DOHH2 (cell line): Measurements from ENCODE around the gene CYB561.

Source experiments
- H3F3A ChIP-seq: fragments of 200-600 bp; sonication (generic), shearing (Covaris generic); 2 replicates; pipeline ENCODE4 v1.6.0; 2016; ENCODE audit warnings: antibody characterized with exemption, mild to moderate bottlenecking; ENCODE audit not compliant: control insufficient read depth, insufficient read depth
- H3K27ac ChIP-seq: fragments of 200-600 bp; sonication (generic); 2 replicates; pipeline ENCODE4 v1.5.1; 2014; ENCODE audit warnings: low read depth, mild to moderate bottlenecking, low read length, moderate library complexity
- H3K27me3 ChIP-seq: fragments of 200-600 bp; sonication (generic); 2 replicates; pipeline ENCODE4 v1.6.1; 2014; ENCODE audit warnings: mild to moderate bottlenecking, low read length, mixed read lengths; ENCODE audit not compliant: control insufficient read depth
- H3K36me3 ChIP-seq: fragments of 200-600 bp; sonication (generic); 2 replicates; pipeline ENCODE4 v1.6.1; 2014; ENCODE audit warnings: mild to moderate bottlenecking, low read length, moderate library complexity, mixed read lengths; ENCODE audit not compliant: control insufficient read depth
- H3K4me1 ChIP-seq: fragments of 200-600 bp; sonication (generic); 2 replicates; pipeline ENCODE4 v1.6.1; 2014; ENCODE audit warnings: mild to moderate bottlenecking, low read length, mixed read lengths; ENCODE audit not compliant: control insufficient read depth
- H3K4me2 ChIP-seq: fragments of 200-600 bp; sonication (generic); 2 replicates; pipeline ENCODE4 v1.6.0; 2014; ENCODE audit warnings: mild to moderate bottlenecking, low read length, moderate library complexity
- H3K4me3 ChIP-seq: fragments of 200-600 bp; sonication (generic); 2 replicates; pipeline ENCODE4 v1.5.1; 2014; ENCODE audit warnings: mild to moderate bottlenecking, low read length, mixed read lengths
- H3K79me2 ChIP-seq: fragments of 200-600 bp; sonication (generic); 2 replicates; pipeline ENCODE4 v1.6.1; 2014; ENCODE audit warnings: mild to moderate bottlenecking, low read length, mixed read lengths; ENCODE audit not compliant: control insufficient read depth
- H3K9me2 ChIP-seq: fragments of 200-600 bp; sonication (generic); replicated peaks from 2 replicates; pipeline ENCODE4 v1.6.1; 2014; ENCODE audit warnings: mild to moderate bottlenecking, low read length, mixed read lengths; ENCODE audit not compliant: control insufficient read depth
- H3K9me3 ChIP-seq: fragments of 200-600 bp; sonication (generic); 2 replicates; pipeline ENCODE4 v1.6.1; 2014; ENCODE audit warnings: antibody characterized with exemption, low read length, mixed read lengths; ENCODE audit not compliant: control insufficient read depth, insufficient read depth
- H4K20me1 ChIP-seq: fragments of 200-600 bp; sonication (generic); 2 replicates; pipeline ENCODE4 v1.6.0; 2014; ENCODE audit warnings: low read depth, mild to moderate bottlenecking, antibody characterized with exemption, low read length, moderate library complexity; ENCODE audit not compliant: control insufficient read depth, insufficient read depth
- EZH2phosphoT487 ChIP-seq: fragments of 200-600 bp; sonication (generic); IDR thresholded peaks from 2 replicates; pipeline ENCODE4 v1.6.1; 2017; ENCODE audit warnings: borderline replicate concordance, mild to moderate bottlenecking, antibody characterized with exemption, low read length, moderate library complexity, mixed read lengths
- TF ChIP-seq, protein P1 (sequence below): fragments of 200-600 bp; sonication (generic); IDR thresholded peaks from one replicate; pipeline ENCODE4 v1.5.1; 2014; ENCODE audit warnings: antibody characterized with exemption, mild to moderate bottlenecking, low read depth, low read length; ENCODE audit not compliant: poor library complexity, severe bottlenecking

Gene CYB561

GRCh38 chr17:63405020-63405419 lies 41.1 kb downstream of the CYB561 start:
- TF ChIP-seq, protein P1, sequence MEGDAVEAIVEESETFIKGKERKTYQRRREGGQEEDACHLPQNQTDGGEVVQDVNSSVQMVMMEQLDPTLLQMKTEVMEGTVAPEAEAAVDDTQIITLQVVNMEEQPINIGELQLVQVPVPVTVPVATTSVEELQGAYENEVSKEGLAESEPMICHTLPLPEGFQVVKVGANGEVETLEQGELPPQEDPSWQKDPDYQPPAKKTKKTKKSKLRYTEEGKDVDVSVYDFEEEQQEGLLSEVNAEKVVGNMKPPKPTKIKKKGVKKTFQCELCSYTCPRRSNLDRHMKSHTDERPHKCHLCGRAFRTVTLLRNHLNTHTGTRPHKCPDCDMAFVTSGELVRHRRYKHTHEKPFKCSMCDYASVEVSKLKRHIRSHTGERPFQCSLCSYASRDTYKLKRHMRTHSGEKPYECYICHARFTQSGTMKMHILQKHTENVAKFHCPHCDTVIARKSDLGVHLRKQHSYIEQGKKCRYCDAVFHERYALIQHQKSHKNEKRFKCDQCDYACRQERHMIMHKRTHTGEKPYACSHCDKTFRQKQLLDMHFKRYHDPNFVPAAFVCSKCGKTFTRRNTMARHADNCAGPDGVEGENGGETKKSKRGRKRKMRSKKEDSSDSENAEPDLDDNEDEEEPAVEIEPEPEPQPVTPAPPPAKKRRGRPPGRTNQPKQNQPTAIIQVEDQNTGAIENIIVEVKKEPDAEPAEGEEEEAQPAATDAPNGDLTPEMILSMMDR, result no peak
- no peak for TF ChIP-seq EZH2phosphoT487
- H3K9me2 ChIP-seq, result no peaks in the 10 kb centered on the region
- no peaks in the 10 kb centered on the region for H4K20me1 ChIP-seq
- H3K4me3 ChIP-seq, result no peak overlapping the region
- 0 out of 2 replicates have a peak, but pooled peaks cover 3% of the 10 kb centered on the region for H3F3A ChIP-seq
- H3K36me3 ChIP-seq, result no peaks in the 10 kb centered on the region
- peaks cover 5% of the 10 kb centered on the region for H3K4me1 ChIP-seq
- peaks cover 21% of the 10 kb centered on the region for H3K27me3 ChIP-seq
- H3K79me2 ChIP-seq, result no peaks in the 10 kb centered on the region
- no peak overlapping the region for H3K4me2 ChIP-seq
- no peaks in the 10 kb centered on the region for H3K9me3 ChIP-seq
- no peak overlapping the region for H3K27ac ChIP-seq

- H3K4me3 ChIP-seq, result no peak overlapping the region
- no peaks in the 10 kb centered on the region for H3K79me2 ChIP-seq
- H4K20me1 ChIP-seq, result no peaks in the 10 kb centered on the region
- no peaks in the 10 kb centered on the region for H3K9me3 ChIP-seq
- H3K4me1 ChIP-seq, result peaks cover 16% of the 10 kb centered on the region
- 0 out of 2 replicates have a peak, but pooled peaks cover 3% of the 10 kb centered on the region for H3F3A ChIP-seq
- peaks cover 19% of the 10 kb centered on the region; the same call in 1 of the 2 replicates for H3K27me3 ChIP-seq
- no peak overlapping the region for H3K4me2 ChIP-seq
- no peaks in the 10 kb centered on the region for H3K36me3 ChIP-seq
- H3K27ac ChIP-seq, result no peak overlapping the region
- no peaks in the 10 kb centered on the region for H3K9me2 ChIP-seq
- TF ChIP-seq, protein P1, result no peak
- no peak for TF ChIP-seq EZH2phosphoT487
Measured at GRCh38 chr17:63402431-63403212, 43.5 kb downstream of the CYB561 start.

- Histone ChIP-seq H3K4me3 (no peak overlapping the region), H3F3A (no peaks in the 10 kb centered on the region)
Measured at GRCh38 chr17:63399856-63400255, 46.2 kb downstream of the CYB561 start.

More at GRCh38 chr17:63399856-63400255, 46.2 kb downstream of the CYB561 start:
- peaks cover 19% of the 10 kb centered on the region; the same call in 1 of the 2 replicates for H3K27me3 ChIP-seq
- no peaks in the 10 kb centered on the region for H3K9me3 ChIP-seq
- TF ChIP-seq, protein P1, result no peak
- TF ChIP-seq EZH2phosphoT487, result no peak
- H3K79me2 ChIP-seq, result no peaks in the 10 kb centered on the region
- H3K9me2 ChIP-seq, result no peaks in the 10 kb centered on the region
- no peak overlapping the region for H3K4me2 ChIP-seq
- H3K36me3 ChIP-seq, result no peaks in the 10 kb centered on the region
- no peak overlapping the region for H3K27ac ChIP-seq
- H4K20me1 ChIP-seq, result no peaks in the 10 kb centered on the region
- peaks cover 11% of the 10 kb centered on the region for H3K4me1 ChIP-seq
